CD4-positive, alpha-beta T cell treated with Interleukin-1 beta for 1 hour (primary cell): ENCODE data around the gene RGL2.

ENCODE experiments used
- DNase-seq, 2 donors: peaks; one replicate each; pipeline ENCODE4 v3.0.0-alpha.2; 2020 to 2022

RGL2 gene

GRCh38 chr6:33316603-33317418 is 18.1 kb upstream of the RGL2 start:
- DNase-seq, result no peak

GRCh38 chr6:33315793-33316602 is 17.3 kb upstream of the RGL2 start:
- no peak for DNase-seq

GRCh38 chr6:33314943-33315792 is 16.4 kb upstream of the RGL2 start:
- DNase-seq, result peak in 1 of 2 donors; percentile 54

- peak; percentile 89 to 91 for DNase-seq
These were observed 15.8 kb upstream of the RGL2 start for GRCh38 chr6:33314515-33314942.

- DNase-seq, result peak; percentile 94
These were observed 15.2 kb upstream of the RGL2 start, which contains the start of gene TAPBP for GRCh38 chr6:33313709-33314514. Gene TAPBP, minus strand, starts transcription at chr6:33314078. Its CDS starts 37 bp downstream, at chr6:33314041.

- DNase-seq, result peak in 1 of 2 donors; percentile 63
These were observed 14.5 kb upstream of the RGL2 start for GRCh38 chr6:33313105-33313708.

- peak; percentile 93 for DNase-seq
These were observed 13.8 kb upstream of the RGL2 start for GRCh38 chr6:33312361-33313104.

- no peak for DNase-seq
These were observed 7.6 kb upstream of the RGL2 start for GRCh38 chr6:33306356-33306755.

- no peak for DNase-seq
These were observed 6.3 kb upstream of the RGL2 start for GRCh38 chr6:33305052-33305451.

- DNase-seq, result no peak
These were observed 5.5 kb upstream of the RGL2 start for GRCh38 chr6:33304216-33304615.

GRCh38 chr6:33301877-33302276 is 3.1 kb upstream of the RGL2 start:
- no peak for DNase-seq

- peak; percentile 93 to 95 for DNase-seq
These were observed 649 bp upstream of the RGL2 start for GRCh38 chr6:33299237-33299944.

GRCh38 chr6:33297956-33298772 is 578 bp downstream of the RGL2 start:
- DNase-seq, result peak; percentile 85 to 88

GRCh38 chr6:33297406-33297955 is 1.3 kb downstream of the RGL2 start:
- peak in 1 of 2 donors; percentile 34 for DNase-seq

GRCh38 chr6:33296797-33297405 is 1.8 kb downstream of the RGL2 start:
- no peak for DNase-seq

- DNase-seq, result no peak
These were observed 2.9 kb downstream of the RGL2 start for GRCh38 chr6:33295621-33296369.

- no peak for DNase-seq
These were observed 4.5 kb downstream of the RGL2 start for GRCh38 chr6:33294086-33294823.
